ENCODE measurements around the gene CABP4. TPM values are rescaled to one million over a fixed set of nuclear protein-coding genes. Genes with fewer than 3 reads are reported as not detected.

CABP4 gene
- total RNA-seq, 8 experiments from 2014 or later, result 0.16 to 0.62 (median 0.20) TPM; not detected in 1

GRCh38 chr11:67495234-67496005 lies 40.3 kb downstream of the CABP4 start:
- in situ Hi-C loops (cut with MboI; ENCODE audit: low pct_unique_long_range_greater_than_20kb in 2 of 9, low sequenced_read_pairs in 9 of 9, unreplicated experiment in 9 of 9), result loop anchor here in 1 of 9 experiments (25.0 kb wide), 1 partner anchor 108 kb away; the partner anchor contains the start of gene RAD9A
- Histone ChIP-seq H3K27ac (no peak overlapping the region), H3K4me3 (no peak overlapping the region), H3K4me1 (replicated peaks in 1 of 2) (no peaks in the 10 kb centered on the region)
- ATAC-seq (replicated peaks in 6 of 8), result no peak
- WGBS, 10 experiments, result 95 to 100% (median 97%) methylated on average over 1 to 11 of the region's 16 CpGs; no CpG with 5 or more reads in 5 of the 10 experiments

GRCh38 chr11:67496113-67496512 lies 41.0 kb downstream of the CABP4 start:
- in situ Hi-C loops (cut with MboI; ENCODE audit: low pct_unique_long_range_greater_than_20kb in 2 of 9, low sequenced_read_pairs in 9 of 9, unreplicated experiment in 9 of 9), result loop anchor here in 1 of 9 experiments (25.0 kb wide), 1 partner anchor 109 kb away; the partner anchor contains the start of gene RAD9A
- no peak for ATAC-seq (replicated peaks in 6 of 8)
- no peak overlapping the region for H3K27ac ChIP-seq
- H3K4me3 ChIP-seq, result no peak overlapping the region
- no peaks in the 10 kb centered on the region for H3K4me1 ChIP-seq (replicated peaks in 1 of 2)
- WGBS, 10 experiments, result 80 to 100% (median 90%) methylated on average over 1 to 6 of the region's 12 CpGs; no CpG with 5 or more reads in 7 of the 10 experiments

- H3K27ac ChIP-seq, result no peak overlapping the region
- H3K4me3 ChIP-seq, result no peak overlapping the region
- in situ Hi-C loops (cut with MboI; ENCODE audit: low pct_unique_long_range_greater_than_20kb in 2 of 9, low sequenced_read_pairs in 9 of 9, unreplicated experiment in 9 of 9), result loop anchor here in 1 of 9 experiments (25.0 kb wide), 1 partner anchor 110 kb away; the partner anchor contains the start of gene RAD9A
- H3K4me1 ChIP-seq (replicated peaks in 1 of 2), result peaks cover 3% of the 10 kb centered on the region in 2 donors
- WGBS, 10 experiments, result 90 to 100% (median 96%) methylated on average over 1 to 11 of the region's 21 CpGs; no CpG with 5 or more reads in 5 of the 10 experiments
- ATAC-seq (replicated peaks in 6 of 8), result no peak
Measured at GRCh38 chr11:67497656-67498291, 42.6 kb downstream of the CABP4 start.

- peaks cover 9 to 10% of the 10 kb centered on the region in 2 donors for H3K4me1 ChIP-seq (replicated peaks in 1 of 2)
- H3K27ac ChIP-seq, result no peak overlapping the region
- no peak overlapping the region for H3K4me3 ChIP-seq
- no peak for ATAC-seq (replicated peaks in 6 of 8)
- in situ Hi-C loops (cut with MboI; ENCODE audit: low pct_unique_long_range_greater_than_20kb in 2 of 9, low sequenced_read_pairs in 9 of 9, unreplicated experiment in 9 of 9), result loop anchor here in 1 of 9 experiments (25.0 kb wide), 1 partner anchor 111 kb away; the partner anchor contains the start of gene RAD9A
- WGBS, 10 experiments, result 90 to 100% (median 92%) methylated on average over 1 to 2 of the region's 21 CpGs; no CpG with 5 or more reads in 7 of the 10 experiments
Measured at GRCh38 chr11:67498544-67498972, 43.4 kb downstream of the CABP4 start.

- 71 to 100% (median 94%) methylated on average over 1 to 5 of the region's 26 CpGs; no CpG with 5 or more reads in 6 of the 10 experiments for WGBS, 10 experiments
- H3K27ac ChIP-seq, result no peak overlapping the region
- in situ Hi-C loops (cut with MboI; ENCODE audit: low pct_unique_long_range_greater_than_20kb in 2 of 9, low sequenced_read_pairs in 9 of 9, unreplicated experiment in 9 of 9), result loop anchor here in 1 of 9 experiments (25.0 kb wide), 1 partner anchor 113 kb away; the partner anchor contains the start of gene RAD9A
- no peak for ATAC-seq (replicated peaks in 6 of 8)
- H3K4me3 ChIP-seq, result no peak overlapping the region
- H3K4me1 ChIP-seq (replicated peaks in 1 of 2), result peaks cover 9 to 11% of the 10 kb centered on the region in 2 donors
Measured at GRCh38 chr11:67499808-67500483, 44.8 kb downstream of the CABP4 start.

- WGBS, 10 experiments, result 100% methylated on average over 1 of the region's 1 CpG; no CpG with 5 or more reads in 9 of the 10 experiments
- Histone ChIP-seq H3K27ac (no peak overlapping the region), H3K4me3 (no peak overlapping the region), H3K4me1 (replicated peaks in 1 of 2) (peaks cover 11 to 13% of the 10 kb centered on the region in 2 donors)
- in situ Hi-C loops (cut with MboI; ENCODE audit: low pct_unique_long_range_greater_than_20kb in 2 of 9, low sequenced_read_pairs in 9 of 9, unreplicated experiment in 9 of 9), result no loop called here
- ATAC-seq (replicated peaks in 6 of 8), result no peak
Measured at GRCh38 chr11:67500484-67500821, 45.3 kb downstream of the CABP4 start.

GRCh38 chr11:67500831-67501715 lies 45.9 kb downstream of the CABP4 start:
- WGBS, 10 experiments, result 48 to 100% (median 93%) methylated on average over 2 to 8 of the region's 9 CpGs
- Histone ChIP-seq H3K4me1 (replicated peaks in 1 of 2) (peaks cover 16 to 18% of the 10 kb centered on the region in 2 donors), H3K27ac (no peak overlapping the region), H3K4me3 (no peak overlapping the region)
- in situ Hi-C loops (cut with MboI; ENCODE audit: low pct_unique_long_range_greater_than_20kb in 2 of 9, low sequenced_read_pairs in 9 of 9, unreplicated experiment in 9 of 9), result no loop called here
- no peak for ATAC-seq (replicated peaks in 6 of 8)

- in situ Hi-C loops (cut with MboI; ENCODE audit: low pct_unique_long_range_greater_than_20kb in 2 of 9, low sequenced_read_pairs in 9 of 9, unreplicated experiment in 9 of 9), result no loop called here
- WGBS, 10 experiments, result 93 to 100% (median 97%) methylated on average over 2 to 5 of the region's 18 CpGs; no CpG with 5 or more reads in 6 of the 10 experiments
- Histone ChIP-seq H3K27ac (no peak overlapping the region), H3K4me1 (replicated peaks in 1 of 2) (peaks cover 16 to 21% of the 10 kb centered on the region in 2 donors), H3K4me3 (no peak overlapping the region)
- ATAC-seq (replicated peaks in 6 of 8), result no peak
Measured at GRCh38 chr11:67501854-67502253, 46.7 kb downstream of the CABP4 start.

GRCh38 chr11:67502328-67502979 lies 47.3 kb downstream of the CABP4 start:
- WGBS, 10 experiments, result 80 to 100% (median 100%) methylated on average over 1 to 9 of the region's 18 CpGs; no CpG with 5 or more reads in 5 of the 10 experiments
- no peak overlapping the region for H3K4me3 ChIP-seq
- in situ Hi-C loops (cut with MboI; ENCODE audit: low pct_unique_long_range_greater_than_20kb in 2 of 9, low sequenced_read_pairs in 9 of 9, unreplicated experiment in 9 of 9), result no loop called here
- H3K4me1 ChIP-seq (replicated peaks in 1 of 2), result peaks cover 19 to 25% of the 10 kb centered on the region in 2 donors
- ATAC-seq (replicated peaks in 6 of 8), result no peak
- H3K27ac ChIP-seq, result no peak overlapping the region

- WGBS, 10 experiments, result 42 to 100% methylated on average over 1 to 6 of the region's 19 CpGs; no CpG with 5 or more reads in 8 of the 10 experiments
- H3K4me1 ChIP-seq (replicated peaks in 1 of 2), result peaks cover 20 to 26% of the 10 kb centered on the region in 2 donors
- in situ Hi-C loops (cut with MboI; ENCODE audit: low pct_unique_long_range_greater_than_20kb in 2 of 9, low sequenced_read_pairs in 9 of 9, unreplicated experiment in 9 of 9), result no loop called here
- H3K27ac ChIP-seq, result peak overlapping the region; percentile 49 to 76
- ATAC-seq (replicated peaks in 6 of 8), result no peak
- H3K4me3 ChIP-seq, result peak overlapping the region; percentile 46 to 72 (median 59)
Measured at GRCh38 chr11:67503119-67504004, 48.2 kb downstream of the CABP4 start.
